Right hindlimb (tissue), 1 donor: ENCODE results near the gene AP2A1.

Experiments
- DNase-seq: peaks from one replicate; pipeline ENCODE4 v3.0.0-alpha.2; 2018

AP2A1 gene

GRCh38 chr19:49795615-49796014 lies 28.8 kb downstream of the AP2A1 start:
- DNase-seq = no peak

GRCh38 chr19:49798574-49798973 lies 31.8 kb downstream of the AP2A1 start:
- DNase-seq = no peak

- no peak for DNase-seq
Observed at GRCh38 chr19:49799271-49799797, 32.5 kb downstream of the AP2A1 start.

GRCh38 chr19:49799798-49800376 lies 33.1 kb downstream of the AP2A1 start:
- DNase-seq = no peak

GRCh38 chr19:49800771-49801170 lies 34.0 kb downstream of the AP2A1 start:
- DNase-seq = no peak

- no peak for DNase-seq
Observed at GRCh38 chr19:49801401-49801888, 34.6 kb downstream of the AP2A1 start.

GRCh38 chr19:49801966-49802661 lies 35.3 kb downstream of the AP2A1 start:
- DNase-seq = peak; percentile 94

GRCh38 chr19:49802836-49803528 lies 36.2 kb downstream of the AP2A1 start:
- no peak for DNase-seq

- no peak for DNase-seq
Observed at GRCh38 chr19:49803529-49803856, 36.7 kb downstream of the AP2A1 start.

GRCh38 chr19:49805822-49806619 lies 39.2 kb downstream of the AP2A1 start:
- DNase-seq = no peak

- DNase-seq = no peak
Observed at GRCh38 chr19:49806620-49806959, 39.8 kb downstream of the AP2A1 start.

GRCh38 chr19:49807058-49807903 lies 40.5 kb downstream of the AP2A1 start:
- DNase-seq = no peak

GRCh38 chr19:49807904-49808675 lies 41.3 kb downstream of the AP2A1 start:
- no peak for DNase-seq

GRCh38 chr19:49808711-49809159 lies 41.9 kb downstream of the AP2A1 start:
- DNase-seq = peak; percentile 93

GRCh38 chr19:49809160-49809940 lies 42.5 kb downstream of the AP2A1 start:
- no peak for DNase-seq

GRCh38 chr19:49809941-49810389 lies 43.2 kb downstream of the AP2A1 start:
- no peak for DNase-seq

- DNase-seq = no peak
Observed at GRCh38 chr19:49811328-49811727, 44.5 kb downstream of the AP2A1 start.

- no peak for DNase-seq
Observed at GRCh38 chr19:49812452-49812996, 45.7 kb downstream of the AP2A1 start.

- peak; percentile 98 for DNase-seq
Observed at GRCh38 chr19:49812997-49813861, 46.4 kb downstream of the AP2A1 start, which contains the start of gene FUZ. TSS of gene FUZ (minus strand) at chr19:49813292. CDS start at chr19:49813106, 186 bp downstream.
